Activated naive CD4-positive, alpha-beta T cell treated with anti-CD3 and anti-CD28 coated beads for 36 hours (primary cell): ENCODE results near the gene PRKCE. TPM values are rescaled to one million over a fixed set of nuclear protein-coding genes. Genes with fewer than 3 reads are reported as not detected.

Experiments
- CTCF ChIA-PET: fragments of 350-600 bp; sonication (Branson Sonifier 250); formaldehyde crosslinking; loops from one replicate; lab custom pipeline; 2021; ENCODE audit warnings: antibody characterized with exemption; lab: Charles Lee
- DNase-seq: peaks from one replicate; pipeline ENCODE4 v3.0.0-alpha.2; 2020
- H3K27ac Mint-ChIP-seq: one replicate; pipeline ENCODE4 v1.8.0; 2021; ENCODE audit warnings: mild to moderate bottlenecking, mixed read lengths
- H3K27me3 Mint-ChIP-seq: one replicate; pipeline ENCODE4 v1.8.0; 2021; ENCODE audit warnings: low read depth, mixed read lengths
- H3K36me3 Mint-ChIP-seq: one replicate; pipeline ENCODE4 v1.8.0; 2021; ENCODE audit warnings: low read depth, mixed read lengths
- H3K4me1 Mint-ChIP-seq: one replicate; pipeline ENCODE4 v1.8.0; 2021; ENCODE audit warnings: low read depth, mixed read lengths
- H3K4me3 Mint-ChIP-seq: one replicate; pipeline ENCODE4 v1.8.0; 2021; ENCODE audit warnings: mild to moderate bottlenecking, moderate library complexity, mixed read lengths
- H3K9me3 Mint-ChIP-seq: one replicate; pipeline ENCODE4 v1.8.0; 2021; ENCODE audit warnings: mixed read lengths
- intact Hi-C: fragments of 100-400 bp; cut with micrococcal nuclease; formaldehyde crosslinking; loops from one replicate; pipeline ENCODE4 v1.15.1; 2023
- total RNA-seq, 2 experiments: library from RNA; stranded (reverse); gene quantifications; one replicate each; pipeline ENCODE4 v1.2.3, GENCODE V29; 2021

PRKCE gene
- total RNA-seq, 2 experiments from 2014 or later = 9.4 to 10.6 TPM

GRCh38 chr2:46136481-46136880, 485.0 kb downstream of the PRKCE start:
- intact Hi-C loops = no loop called here
- Mint-ChIP-seq H3K36me3 (no peaks in the 10 kb centered on the region), H3K4me1 (no peaks in the 10 kb centered on the region), H3K27me3 (no peaks in the 10 kb centered on the region), H3K27ac (no peak overlapping the region), H3K4me3 (no peak overlapping the region), H3K9me3 (no peaks in the 10 kb centered on the region)
- no peak for DNase-seq
- CTCF ChIA-PET = no interaction called here

- CTCF ChIA-PET = no interaction called here
- Mint-ChIP-seq H3K9me3 (no peaks in the 10 kb centered on the region), H3K4me3 (no peak overlapping the region), H3K27ac (no peak overlapping the region), H3K4me1 (no peaks in the 10 kb centered on the region), H3K27me3 (no peaks in the 10 kb centered on the region), H3K36me3 (no peaks in the 10 kb centered on the region)
- DNase-seq = no peak
- intact Hi-C loops = no loop called here
Measured at GRCh38 chr2:46136953-46137352, 485.5 kb downstream of the PRKCE start.

- intact Hi-C loops = no loop called here
- CTCF ChIA-PET = no interaction called here
- H3K4me3 Mint-ChIP-seq = no peak overlapping the region
- H3K27ac Mint-ChIP-seq = no peak overlapping the region
- no peaks in the 10 kb centered on the region for H3K9me3 Mint-ChIP-seq
- peaks cover 6% of the 10 kb centered on the region for H3K4me1 Mint-ChIP-seq
- no peaks in the 10 kb centered on the region for H3K36me3 Mint-ChIP-seq
- DNase-seq = no peak
- H3K27me3 Mint-ChIP-seq = no peaks in the 10 kb centered on the region
Measured at GRCh38 chr2:46142546-46143428, 491.3 kb downstream of the PRKCE start.

GRCh38 chr2:46143429-46144132, 492.1 kb downstream of the PRKCE start:
- no peak for DNase-seq
- Mint-ChIP-seq H3K4me1 (peaks cover 6% of the 10 kb centered on the region), H3K36me3 (no peaks in the 10 kb centered on the region), H3K9me3 (no peaks in the 10 kb centered on the region), H3K27ac (no peak overlapping the region), H3K27me3 (no peaks in the 10 kb centered on the region), H3K4me3 (no peak overlapping the region)
- intact Hi-C loops = no loop called here
- CTCF ChIA-PET = no interaction called here

GRCh38 chr2:46144133-46144800, 492.8 kb downstream of the PRKCE start:
- CTCF ChIA-PET = no interaction called here
- H3K27me3 Mint-ChIP-seq = no peaks in the 10 kb centered on the region
- intact Hi-C loops = no loop called here
- no peak for DNase-seq
- no peak overlapping the region for H3K27ac Mint-ChIP-seq
- H3K4me1 Mint-ChIP-seq = peaks cover 6% of the 10 kb centered on the region
- no peak overlapping the region for H3K4me3 Mint-ChIP-seq
- H3K36me3 Mint-ChIP-seq = no peaks in the 10 kb centered on the region
- H3K9me3 Mint-ChIP-seq = no peaks in the 10 kb centered on the region

GRCh38 chr2:46145017-46145416, 493.5 kb downstream of the PRKCE start:
- no peak overlapping the region for H3K4me3 Mint-ChIP-seq
- no peaks in the 10 kb centered on the region for H3K27me3 Mint-ChIP-seq
- no peak overlapping the region for H3K27ac Mint-ChIP-seq
- no peaks in the 10 kb centered on the region for H3K36me3 Mint-ChIP-seq
- DNase-seq = no peak
- peaks cover 6% of the 10 kb centered on the region for H3K4me1 Mint-ChIP-seq
- CTCF ChIA-PET = no interaction called here
- intact Hi-C loops = no loop called here
- H3K9me3 Mint-ChIP-seq = no peaks in the 10 kb centered on the region

- no peaks in the 10 kb centered on the region for H3K9me3 Mint-ChIP-seq
- H3K4me3 Mint-ChIP-seq = no peak overlapping the region
- H3K27me3 Mint-ChIP-seq = no peaks in the 10 kb centered on the region
- DNase-seq = no peak
- CTCF ChIA-PET = interaction anchor here (0.7 kb wide), 1 partner anchor 113 kb away, joined by 3 read pairs; no protein-coding TSS in a partner anchor
- H3K4me1 Mint-ChIP-seq = peaks cover 6% of the 10 kb centered on the region
- H3K36me3 Mint-ChIP-seq = no peaks in the 10 kb centered on the region
- H3K27ac Mint-ChIP-seq = no peak overlapping the region
- intact Hi-C loops = no loop called here
Measured at GRCh38 chr2:46145840-46146239, 494.4 kb downstream of the PRKCE start.

GRCh38 chr2:46146866-46147502, 495.5 kb downstream of the PRKCE start:
- Mint-ChIP-seq H3K36me3 (no peaks in the 10 kb centered on the region), H3K9me3 (no peaks in the 10 kb centered on the region), H3K4me1 (peaks cover 8% of the 10 kb centered on the region), H3K27me3 (no peaks in the 10 kb centered on the region), H3K4me3 (no peak overlapping the region), H3K27ac (no peak overlapping the region)
- intact Hi-C loops = no loop called here
- CTCF ChIA-PET = no interaction called here
- DNase-seq = no peak

- intact Hi-C loops = no loop called here
- no peaks in the 10 kb centered on the region for H3K36me3 Mint-ChIP-seq
- no peak for DNase-seq
- no peaks in the 10 kb centered on the region for H3K9me3 Mint-ChIP-seq
- no peaks in the 10 kb centered on the region for H3K27me3 Mint-ChIP-seq
- CTCF ChIA-PET = no interaction called here
- H3K4me1 Mint-ChIP-seq = peaks cover 8% of the 10 kb centered on the region
- H3K27ac Mint-ChIP-seq = no peak overlapping the region
- H3K4me3 Mint-ChIP-seq = no peak overlapping the region
Measured at GRCh38 chr2:46147626-46148368, 496.3 kb downstream of the PRKCE start.

- Mint-ChIP-seq H3K36me3 (no peaks in the 10 kb centered on the region), H3K4me3 (no peak overlapping the region), H3K4me1 (peaks cover 8% of the 10 kb centered on the region), H3K27ac (no peak overlapping the region), H3K9me3 (no peaks in the 10 kb centered on the region), H3K27me3 (no peaks in the 10 kb centered on the region)
- intact Hi-C loops = no loop called here
- CTCF ChIA-PET = no interaction called here
- DNase-seq = no peak
Measured at GRCh38 chr2:46148369-46148736, 496.9 kb downstream of the PRKCE start.

GRCh38 chr2:46150445-46150955, 499.0 kb downstream of the PRKCE start:
- Mint-ChIP-seq H3K4me1 (peaks cover 8% of the 10 kb centered on the region), H3K4me3 (no peak overlapping the region), H3K27me3 (no peaks in the 10 kb centered on the region), H3K27ac (no peak overlapping the region), H3K9me3 (no peaks in the 10 kb centered on the region), H3K36me3 (peaks cover 1% of the 10 kb centered on the region)
- DNase-seq = no peak
- intact Hi-C loops = no loop called here
- CTCF ChIA-PET = no interaction called here
